Measurements from ENCODE around the gene USP7. TPM values are rescaled to one million over a fixed set of nuclear protein-coding genes. Genes with fewer than 3 reads are reported as not detected.

Gene USP7
- total RNA-seq, 1 experiment from 2014 or later: 73.8 TPM

DNA sequence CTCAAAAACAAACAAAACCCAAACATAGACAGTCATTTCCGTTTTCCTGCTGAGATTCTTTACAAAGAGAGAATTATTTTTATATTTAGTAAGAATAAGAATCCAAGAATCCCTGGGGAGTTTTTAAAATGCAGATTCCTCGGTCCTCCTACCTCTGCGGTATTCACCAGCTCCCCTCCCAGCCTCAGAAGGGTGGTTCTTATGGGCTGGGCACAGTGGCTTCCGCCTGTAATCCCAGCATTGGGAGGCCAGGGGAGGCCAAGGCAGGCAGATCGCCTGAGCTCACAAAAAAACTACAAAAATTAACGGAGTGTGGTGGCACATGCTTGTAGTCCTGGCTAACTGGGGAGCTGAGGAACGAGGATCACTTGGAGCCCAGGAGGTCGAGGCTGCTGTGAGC, 26.7 kb upstream of the USP7 start:
- Histone ChIP-seq H3K4me1 (ENCODE audit: insufficient read depth, low read length) (no peaks in the 10 kb centered on the region; the same call in 1 of the 2 replicates), H3K9me2 (replicated peaks; ENCODE audit: low read length) (no peaks in the 10 kb centered on the region), H3K9me3 (ENCODE audit: low read length) (no peaks in the 10 kb centered on the region), H2AFZ (ENCODE audit: low read length) (no peak overlapping the region), H3K36me3 (ENCODE audit: low read depth, low read length) (no peaks in the 10 kb centered on the region), H3K79me2 (ENCODE audit: low read length) (no peaks in the 10 kb centered on the region), H3K9ac (ENCODE audit: low read length) (no peak overlapping the region), H3K4me3 (ENCODE audit: low read length) (no peak overlapping the region), H4K20me1 (ENCODE audit: low read length) (no peaks in the 10 kb centered on the region), H3F3A (ENCODE audit: low read length, unreplicated experiment) (no peaks in the 10 kb centered on the region), H3K4me2 (ENCODE audit: low read length) (no peak overlapping the region), H3K27ac (ENCODE audit: low read length) (no peak overlapping the region), H3K27me3 (ENCODE audit: low read length) (no peaks in the 10 kb centered on the region)
- DNase-seq (no peak), ATAC-seq (no peak)
- ChIA-PET POLR2A (ENCODE audit: unreplicated experiment) (no interaction called here), CTCF (no interaction called here)
- no TSS peak for BruUV-seq (replicated peaks)
- intact Hi-C loops (cut with micrococcal nuclease): no loop called here
- TF ChIP-seq EZH2phosphoT487 (IDR thresholded peaks at IDR 0.05; ENCODE audit: borderline replicate concordance, low read length) (no peak), EZH2 (IDR thresholded peaks at IDR 0.05; ENCODE audit: low read length, unreplicated experiment) (no peak)
- TF ChIP-seq, protein P1, sequence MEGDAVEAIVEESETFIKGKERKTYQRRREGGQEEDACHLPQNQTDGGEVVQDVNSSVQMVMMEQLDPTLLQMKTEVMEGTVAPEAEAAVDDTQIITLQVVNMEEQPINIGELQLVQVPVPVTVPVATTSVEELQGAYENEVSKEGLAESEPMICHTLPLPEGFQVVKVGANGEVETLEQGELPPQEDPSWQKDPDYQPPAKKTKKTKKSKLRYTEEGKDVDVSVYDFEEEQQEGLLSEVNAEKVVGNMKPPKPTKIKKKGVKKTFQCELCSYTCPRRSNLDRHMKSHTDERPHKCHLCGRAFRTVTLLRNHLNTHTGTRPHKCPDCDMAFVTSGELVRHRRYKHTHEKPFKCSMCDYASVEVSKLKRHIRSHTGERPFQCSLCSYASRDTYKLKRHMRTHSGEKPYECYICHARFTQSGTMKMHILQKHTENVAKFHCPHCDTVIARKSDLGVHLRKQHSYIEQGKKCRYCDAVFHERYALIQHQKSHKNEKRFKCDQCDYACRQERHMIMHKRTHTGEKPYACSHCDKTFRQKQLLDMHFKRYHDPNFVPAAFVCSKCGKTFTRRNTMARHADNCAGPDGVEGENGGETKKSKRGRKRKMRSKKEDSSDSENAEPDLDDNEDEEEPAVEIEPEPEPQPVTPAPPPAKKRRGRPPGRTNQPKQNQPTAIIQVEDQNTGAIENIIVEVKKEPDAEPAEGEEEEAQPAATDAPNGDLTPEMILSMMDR (conservative IDR thresholded peaks at IDR 0.05; ENCODE audit: low read depth, low read length): no peak

DNA sequence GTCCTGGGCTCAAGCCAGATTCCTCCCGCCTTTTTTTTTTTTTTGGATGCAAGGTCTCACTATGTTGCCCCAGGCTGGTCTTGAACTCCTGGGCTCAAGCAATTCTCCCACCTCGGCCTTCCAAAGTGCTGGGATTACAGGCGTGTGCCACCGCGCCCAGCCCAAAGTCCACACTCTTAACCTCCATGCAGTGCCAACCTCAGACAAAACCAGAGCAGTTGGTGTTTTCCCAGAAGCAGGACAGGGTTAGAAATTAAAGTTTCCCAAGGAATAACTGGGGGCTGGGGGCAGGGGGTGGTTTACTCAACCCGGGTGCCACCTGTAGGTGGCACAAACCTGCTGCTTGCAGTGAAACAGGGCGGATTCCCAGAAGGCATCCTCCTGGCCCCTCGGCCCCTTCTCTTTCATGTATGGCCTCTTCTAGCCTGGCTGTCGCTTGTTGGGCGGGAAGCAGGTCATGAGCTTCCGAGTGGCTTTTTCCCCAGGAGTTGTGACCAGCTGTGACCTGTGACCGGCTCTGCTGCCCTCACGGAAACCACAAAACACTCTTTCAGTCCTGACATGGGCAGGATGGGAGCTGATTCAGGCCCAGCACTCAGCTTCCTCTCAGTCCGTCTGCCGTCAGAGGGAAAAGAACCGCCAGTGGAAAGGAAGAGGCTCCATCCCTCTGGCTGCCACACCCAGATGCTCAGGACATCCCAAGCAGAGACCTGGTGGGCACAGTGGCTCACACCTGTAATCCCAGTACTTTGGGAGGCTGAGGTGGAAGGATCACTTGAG, 25.6 kb upstream of the USP7 start:
- DNase-seq (no peak), ATAC-seq (no peak)
- H3K4me2 ChIP-seq (ENCODE audit: low read length): no peak overlapping the region
- no peaks in the 10 kb centered on the region for H3K36me3 ChIP-seq (ENCODE audit: low read depth, low read length)
- H2AFZ ChIP-seq (ENCODE audit: low read length): no peak overlapping the region
- no peak overlapping the region for H3K4me3 ChIP-seq (ENCODE audit: low read length)
- intact Hi-C loops (cut with micrococcal nuclease): no loop called here
- no peaks in the 10 kb centered on the region for H3F3A ChIP-seq (ENCODE audit: low read length, unreplicated experiment)
- no peak overlapping the region for H3K27ac ChIP-seq (ENCODE audit: low read length)
- H3K9ac ChIP-seq (ENCODE audit: low read length): no peak overlapping the region
- TF ChIP-seq EZH2 (IDR thresholded peaks at IDR 0.05; ENCODE audit: low read length, unreplicated experiment) (no peak), EZH2phosphoT487 (IDR thresholded peaks at IDR 0.05; ENCODE audit: borderline replicate concordance, low read length) (no peak)
- TF ChIP-seq, protein P1 (conservative IDR thresholded peaks at IDR 0.05; ENCODE audit: low read depth, low read length): no peak
- BruUV-seq (replicated peaks): no TSS peak
- H3K9me3 ChIP-seq (ENCODE audit: low read length): no peaks in the 10 kb centered on the region
- no peaks in the 10 kb centered on the region for H3K9me2 ChIP-seq (replicated peaks; ENCODE audit: low read length)
- POLR2A ChIA-PET (ENCODE audit: unreplicated experiment): no interaction called here
- no peaks in the 10 kb centered on the region for H4K20me1 ChIP-seq (ENCODE audit: low read length)
- CTCF ChIA-PET: no interaction called here
- no peaks in the 10 kb centered on the region for H3K79me2 ChIP-seq (ENCODE audit: low read length)
- H3K27me3 ChIP-seq (ENCODE audit: low read length): no peaks in the 10 kb centered on the region
- H3K4me1 ChIP-seq (ENCODE audit: insufficient read depth, low read length): no peaks in the 10 kb centered on the region; the same call in 1 of the 2 replicates

DNA sequence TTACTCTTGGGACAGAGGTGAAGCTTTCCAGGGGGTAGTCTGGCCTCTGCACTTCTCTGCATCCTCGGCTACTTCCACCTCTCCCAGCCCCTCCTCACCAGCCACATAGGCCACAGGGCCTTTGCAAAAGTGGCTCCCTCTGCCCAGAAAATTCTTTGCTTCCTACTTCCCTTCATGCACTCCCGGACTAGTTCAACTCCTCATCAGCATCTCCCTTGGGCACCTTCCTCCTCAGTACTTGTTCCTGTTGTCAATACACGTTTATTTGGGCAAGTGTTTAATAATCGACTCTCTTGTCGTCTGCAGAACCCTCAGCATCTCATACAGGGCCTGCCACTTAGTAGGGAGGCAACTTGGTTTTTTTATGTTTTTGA, 23.1 kb upstream of the USP7 start:
- Histone ChIP-seq H3K36me3 (ENCODE audit: low read depth, low read length) (no peaks in the 10 kb centered on the region), H3K27ac (ENCODE audit: low read length) (no peak overlapping the region), H3K9me3 (ENCODE audit: low read length) (no peaks in the 10 kb centered on the region), H3K27me3 (ENCODE audit: low read length) (no peaks in the 10 kb centered on the region), H3K4me2 (ENCODE audit: low read length) (no peak overlapping the region), H3K9ac (ENCODE audit: low read length) (no peak overlapping the region), H3F3A (ENCODE audit: low read length, unreplicated experiment) (no peaks in the 10 kb centered on the region), H4K20me1 (ENCODE audit: low read length) (no peaks in the 10 kb centered on the region), H2AFZ (ENCODE audit: low read length) (no peak overlapping the region), H3K4me1 (ENCODE audit: insufficient read depth, low read length) (no peaks in the 10 kb centered on the region; the same call in 1 of the 2 replicates), H3K9me2 (replicated peaks; ENCODE audit: low read length) (no peaks in the 10 kb centered on the region), H3K79me2 (ENCODE audit: low read length) (no peaks in the 10 kb centered on the region), H3K4me3 (ENCODE audit: low read length) (no peak overlapping the region)
- DNase-seq: no peak
- intact Hi-C loops (cut with micrococcal nuclease): no loop called here
- CTCF ChIA-PET: interaction anchor here (1.0 kb wide), 1 partner anchor 22 kb away, joined by 4 read pairs; no protein-coding TSS in a partner anchor
- no peak for ATAC-seq
- no TSS peak for BruUV-seq (replicated peaks)
- no peak for TF ChIP-seq EZH2 (IDR thresholded peaks at IDR 0.05; ENCODE audit: low read length, unreplicated experiment)
- TF ChIP-seq, protein P1 (conservative IDR thresholded peaks at IDR 0.05; ENCODE audit: low read depth, low read length): no peak
- no peak for TF ChIP-seq EZH2phosphoT487 (IDR thresholded peaks at IDR 0.05; ENCODE audit: borderline replicate concordance, low read length)
- POLR2A ChIA-PET (ENCODE audit: unreplicated experiment): no interaction called here
